Measurements from ENCODE around the gene IGLON5.

DNA sequence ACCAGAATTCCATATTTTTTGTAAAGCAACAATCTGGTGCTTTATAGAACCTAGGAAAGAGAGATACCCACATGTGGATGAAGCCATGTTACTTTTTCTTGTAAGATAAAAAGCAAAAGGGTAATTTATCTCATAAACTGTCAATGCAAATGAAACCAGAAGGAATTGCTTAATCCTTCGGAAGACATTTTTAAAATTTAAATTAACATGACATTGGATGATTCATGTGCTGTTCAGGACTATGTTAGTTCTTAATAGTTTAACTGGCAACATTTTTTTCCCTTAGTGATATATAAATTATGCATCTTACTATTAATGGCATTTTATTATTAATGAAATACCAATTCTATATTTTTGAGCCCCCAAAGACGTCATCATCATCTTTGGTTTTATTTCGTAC, 25.8 kb upstream of the IGLON5 start:
- TF ChIP-seq ARNTL (CRISPR knock-in tag; IDR thresholded peaks at IDR 0.05; ENCODE audit: borderline replicate concordance, low read depth) (no peak), ZNF8 (CRISPR knock-in tag; IDR thresholded peaks at IDR 0.05) (no peak), ZC3H10 (CRISPR knock-in tag; IDR thresholded peaks at IDR 0.05) (no peak), ZFP3 (CRISPR knock-in tag; IDR thresholded peaks at IDR 0.05) (no peak), ISL1 (CRISPR knock-in tag; IDR thresholded peaks at IDR 0.05) (no peak), ZFP30 (CRISPR knock-in tag; IDR thresholded peaks at IDR 0.05) (no peak), TOX (CRISPR knock-in tag; IDR thresholded peaks at IDR 0.05; ENCODE audit: borderline replicate concordance) (no peak), BACH2 (CRISPR knock-in tag; IDR thresholded peaks at IDR 0.05; ENCODE audit: borderline replicate concordance) (no peak)
- TF ChIP-seq, protein P1, sequence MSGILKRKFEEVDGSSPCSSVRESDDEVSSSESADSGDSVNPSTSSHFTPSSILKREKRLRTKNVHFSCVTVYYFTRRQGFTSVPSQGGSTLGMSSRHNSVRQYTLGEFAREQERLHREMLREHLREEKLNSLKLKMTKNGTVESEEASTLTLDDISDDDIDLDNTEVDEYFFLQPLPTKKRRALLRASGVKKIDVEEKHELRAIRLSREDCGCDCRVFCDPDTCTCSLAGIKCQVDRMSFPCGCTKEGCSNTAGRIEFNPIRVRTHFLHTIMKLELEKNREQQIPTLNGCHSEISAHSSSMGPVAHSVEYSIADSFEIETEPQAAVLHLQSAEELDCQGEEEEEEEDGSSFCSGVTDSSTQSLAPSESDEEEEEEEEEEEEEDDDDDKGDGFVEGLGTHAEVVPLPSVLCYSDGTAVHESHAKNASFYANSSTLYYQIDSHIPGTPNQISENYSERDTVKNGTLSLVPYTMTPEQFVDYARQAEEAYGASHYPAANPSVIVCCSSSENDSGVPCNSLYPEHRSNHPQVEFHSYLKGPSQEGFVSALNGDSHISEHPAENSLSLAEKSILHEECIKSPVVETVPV (CRISPR knock-in tag; IDR thresholded peaks at IDR 0.05), result no peak
- TF ChIP-seq, protein P2, sequence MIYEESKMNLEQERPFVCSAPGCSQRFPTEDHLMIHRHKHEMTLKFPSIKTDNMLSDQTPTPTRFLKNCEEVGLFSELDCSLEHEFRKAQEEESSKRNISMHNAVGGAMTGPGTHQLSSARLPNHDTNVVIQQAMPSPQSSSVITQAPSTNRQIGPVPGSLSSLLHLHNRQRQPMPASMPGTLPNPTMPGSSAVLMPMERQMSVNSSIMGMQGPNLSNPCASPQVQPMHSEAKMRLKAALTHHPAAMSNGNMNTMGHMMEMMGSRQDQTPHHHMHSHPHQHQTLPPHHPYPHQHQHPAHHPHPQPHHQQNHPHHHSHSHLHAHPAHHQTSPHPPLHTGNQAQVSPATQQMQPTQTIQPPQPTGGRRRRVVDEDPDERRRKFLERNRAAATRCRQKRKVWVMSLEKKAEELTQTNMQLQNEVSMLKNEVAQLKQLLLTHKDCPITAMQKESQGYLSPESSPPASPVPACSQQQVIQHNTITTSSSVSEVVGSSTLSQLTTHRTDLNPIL (CRISPR knock-in tag; IDR thresholded peaks at IDR 0.05; ENCODE audit: low read depth), result no peak
- TF ChIP-seq, protein P3, sequence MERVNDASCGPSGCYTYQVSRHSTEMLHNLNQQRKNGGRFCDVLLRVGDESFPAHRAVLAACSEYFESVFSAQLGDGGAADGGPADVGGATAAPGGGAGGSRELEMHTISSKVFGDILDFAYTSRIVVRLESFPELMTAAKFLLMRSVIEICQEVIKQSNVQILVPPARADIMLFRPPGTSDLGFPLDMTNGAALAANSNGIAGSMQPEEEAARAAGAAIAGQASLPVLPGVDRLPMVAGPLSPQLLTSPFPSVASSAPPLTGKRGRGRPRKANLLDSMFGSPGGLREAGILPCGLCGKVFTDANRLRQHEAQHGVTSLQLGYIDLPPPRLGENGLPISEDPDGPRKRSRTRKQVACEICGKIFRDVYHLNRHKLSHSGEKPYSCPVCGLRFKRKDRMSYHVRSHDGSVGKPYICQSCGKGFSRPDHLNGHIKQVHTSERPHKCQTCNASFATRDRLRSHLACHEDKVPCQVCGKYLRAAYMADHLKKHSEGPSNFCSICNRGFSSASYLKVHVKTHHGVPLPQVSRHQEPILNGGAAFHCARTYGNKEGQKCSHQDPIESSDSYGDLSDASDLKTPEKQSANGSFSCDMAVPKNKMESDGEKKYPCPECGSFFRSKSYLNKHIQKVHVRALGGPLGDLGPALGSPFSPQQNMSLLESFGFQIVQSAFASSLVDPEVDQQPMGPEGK (CRISPR knock-in tag; IDR thresholded peaks at IDR 0.05; ENCODE audit: borderline replicate concordance), result no peak

Data from SK-N-SH treated with all-trans-retinoic acid at 6 μM for 48 hours (cell line).